ENCODE data around the gene KDM5C.

The KDM5C gene

DNA sequence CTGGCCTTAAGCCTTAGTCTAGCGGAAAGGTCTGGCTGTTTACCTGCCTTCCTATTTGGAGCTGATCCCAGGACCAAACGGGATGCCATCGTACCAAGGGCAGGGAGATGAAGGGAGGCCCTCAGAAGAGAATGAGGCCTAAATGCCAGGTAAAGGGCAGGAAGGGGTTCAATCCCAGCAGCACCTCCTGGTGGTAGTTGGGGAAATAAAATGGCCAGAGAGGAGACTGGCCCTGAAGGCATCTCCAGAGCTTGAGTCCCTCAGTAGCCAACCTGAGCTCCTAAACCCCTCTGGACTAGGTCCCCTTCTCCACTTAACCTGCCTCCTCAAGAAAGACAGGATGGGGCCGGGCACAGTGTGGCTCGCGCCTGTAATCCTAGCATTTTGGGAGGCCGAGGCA, 53.7 kb downstream of the KDM5C start:
- TF ChIP-seq, protein P1, sequence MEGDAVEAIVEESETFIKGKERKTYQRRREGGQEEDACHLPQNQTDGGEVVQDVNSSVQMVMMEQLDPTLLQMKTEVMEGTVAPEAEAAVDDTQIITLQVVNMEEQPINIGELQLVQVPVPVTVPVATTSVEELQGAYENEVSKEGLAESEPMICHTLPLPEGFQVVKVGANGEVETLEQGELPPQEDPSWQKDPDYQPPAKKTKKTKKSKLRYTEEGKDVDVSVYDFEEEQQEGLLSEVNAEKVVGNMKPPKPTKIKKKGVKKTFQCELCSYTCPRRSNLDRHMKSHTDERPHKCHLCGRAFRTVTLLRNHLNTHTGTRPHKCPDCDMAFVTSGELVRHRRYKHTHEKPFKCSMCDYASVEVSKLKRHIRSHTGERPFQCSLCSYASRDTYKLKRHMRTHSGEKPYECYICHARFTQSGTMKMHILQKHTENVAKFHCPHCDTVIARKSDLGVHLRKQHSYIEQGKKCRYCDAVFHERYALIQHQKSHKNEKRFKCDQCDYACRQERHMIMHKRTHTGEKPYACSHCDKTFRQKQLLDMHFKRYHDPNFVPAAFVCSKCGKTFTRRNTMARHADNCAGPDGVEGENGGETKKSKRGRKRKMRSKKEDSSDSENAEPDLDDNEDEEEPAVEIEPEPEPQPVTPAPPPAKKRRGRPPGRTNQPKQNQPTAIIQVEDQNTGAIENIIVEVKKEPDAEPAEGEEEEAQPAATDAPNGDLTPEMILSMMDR (IDR thresholded peaks at IDR 0.05): no peak

DNA sequence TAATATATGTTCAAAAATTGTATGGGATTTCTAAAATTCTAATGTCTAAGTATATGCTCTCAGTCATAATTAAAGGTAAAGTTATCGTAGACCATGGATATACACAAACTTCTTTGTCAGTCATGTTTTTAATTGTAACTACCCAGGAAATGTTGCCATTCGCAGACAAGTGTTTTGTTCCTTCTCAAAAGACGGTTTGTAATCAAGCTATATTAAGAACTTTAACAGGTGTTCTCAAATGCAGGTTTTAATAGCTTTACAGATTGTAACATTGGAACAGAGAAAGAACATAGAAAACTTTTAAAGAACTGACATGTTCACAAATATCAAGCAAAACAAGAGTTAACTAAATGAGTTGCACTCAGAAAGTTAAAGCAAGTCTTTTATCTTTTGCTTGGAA, 58.9 kb downstream of the KDM5C start:
- TF ChIP-seq, protein P1 (IDR thresholded peaks at IDR 0.05): no peak

DNA sequence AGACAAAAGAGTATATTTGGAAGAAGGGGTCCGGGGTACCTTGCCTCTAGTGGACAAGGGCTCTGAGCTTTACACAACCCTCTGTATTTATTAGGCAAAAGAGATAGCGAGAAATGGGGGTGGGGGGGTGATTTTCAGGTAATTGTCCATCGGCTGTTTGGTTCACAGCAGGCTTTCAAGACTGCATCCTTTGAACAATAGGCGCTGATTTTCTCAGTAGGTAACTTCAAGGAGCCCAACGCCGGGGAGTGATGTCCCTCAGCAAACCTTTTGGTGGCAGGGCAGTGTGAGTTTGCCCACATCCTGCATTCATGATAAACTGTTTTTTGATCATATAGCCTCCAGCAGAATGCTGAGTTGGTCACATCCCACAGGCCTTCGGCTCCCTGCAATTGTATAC, 61.6 kb downstream of the KDM5C start:
- TF ChIP-seq, protein P1 (IDR thresholded peaks at IDR 0.05): no peak

DNA sequence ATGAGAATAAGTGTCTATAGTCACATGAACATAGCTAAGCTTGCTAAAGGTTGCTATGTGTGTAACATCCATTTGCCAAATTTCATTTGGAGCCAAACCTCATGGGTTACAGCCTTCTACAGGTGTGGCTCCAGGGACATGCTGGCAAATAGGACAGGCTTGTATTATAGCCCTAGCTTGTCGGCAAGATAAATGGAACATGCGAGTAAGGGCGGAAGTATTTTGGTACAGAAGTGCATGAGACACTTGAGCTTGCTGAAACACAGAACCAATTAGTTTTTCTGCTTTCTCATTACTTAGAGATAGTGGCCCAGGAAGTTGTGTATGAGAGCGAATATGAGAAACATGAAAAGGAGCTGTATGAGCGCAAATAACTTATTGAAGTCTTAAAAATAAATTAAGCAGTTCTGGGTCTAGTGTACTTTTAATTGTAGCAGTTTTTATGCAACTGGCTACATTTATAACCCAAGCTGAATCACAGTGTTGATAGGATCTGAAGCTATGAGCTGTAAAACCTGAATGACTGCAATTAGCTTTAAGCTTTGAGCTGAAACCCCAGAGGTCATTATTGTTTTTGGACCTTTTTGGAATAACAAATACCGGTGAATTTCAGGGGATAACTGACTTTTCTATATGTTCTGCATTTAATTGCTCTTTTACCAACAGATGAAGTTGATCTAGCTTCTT, 64.6 kb downstream of the KDM5C start:
- TF ChIP-seq, protein P1 (IDR thresholded peaks at IDR 0.05): no peak

- TF ChIP-seq, protein P1 (IDR thresholded peaks at IDR 0.05): no peak
Measured at GRCh38 chrX:53159184-53159583, 65.8 kb downstream of the KDM5C start.

DNA sequence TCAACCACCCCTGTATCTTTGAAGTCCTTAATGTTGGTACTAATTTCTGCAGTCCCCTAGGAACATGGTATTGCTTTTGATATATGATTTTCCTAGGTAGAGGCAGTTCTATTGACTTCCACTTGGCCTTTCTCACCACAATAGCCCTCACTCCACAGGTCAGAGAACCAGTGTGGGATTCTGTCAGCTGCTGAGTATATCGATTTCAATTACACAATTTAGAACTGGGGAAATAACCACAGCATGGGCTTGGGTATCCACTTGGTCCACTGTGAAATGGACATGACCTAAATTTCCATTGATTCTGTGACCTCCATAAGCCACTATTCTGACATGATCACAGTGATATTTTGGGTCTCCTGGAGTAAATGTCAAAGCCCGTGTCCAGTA, 68.8 kb downstream of the KDM5C start:
- TF ChIP-seq, protein P1 (IDR thresholded peaks at IDR 0.05): no peak

GRCh38 chrX:53155512-53156206, 69.3 kb downstream of the KDM5C start:
- TF ChIP-seq, protein P1 (IDR thresholded peaks at IDR 0.05): no peak
